IPS-15b (cell line): ENCODE measurements around the gene FNDC3B.

Source experiments
- H3K27me3 ChIP-seq: one replicate; pipeline ENCODE4 v1.6.1; 2013; ENCODE audit warnings: low read length; ENCODE audit not compliant: control insufficient read depth, insufficient read depth
- H3K36me3 ChIP-seq: one replicate; pipeline ENCODE4 v1.6.1; 2013; ENCODE audit warnings: low read length; ENCODE audit not compliant: control insufficient read depth, insufficient read depth
- H3K4me1 ChIP-seq: one replicate; pipeline ENCODE4 v1.6.1; 2013; ENCODE audit warnings: mild to moderate bottlenecking, low read length; ENCODE audit not compliant: control insufficient read depth, insufficient read depth
- H3K4me3 ChIP-seq: one replicate; pipeline ENCODE4 v1.5.1; 2013; ENCODE audit warnings: low read depth, low read length
- H3K9ac ChIP-seq: one replicate; pipeline ENCODE4 v1.6.1; 2013; ENCODE audit warnings: low read depth, mild to moderate bottlenecking, low read length
- H3K9me3 ChIP-seq: one replicate; pipeline ENCODE4 v1.6.1; 2013; ENCODE audit warnings: mild to moderate bottlenecking, low read length; ENCODE audit not compliant: control insufficient read depth, insufficient read depth

Gene FNDC3B

DNA sequence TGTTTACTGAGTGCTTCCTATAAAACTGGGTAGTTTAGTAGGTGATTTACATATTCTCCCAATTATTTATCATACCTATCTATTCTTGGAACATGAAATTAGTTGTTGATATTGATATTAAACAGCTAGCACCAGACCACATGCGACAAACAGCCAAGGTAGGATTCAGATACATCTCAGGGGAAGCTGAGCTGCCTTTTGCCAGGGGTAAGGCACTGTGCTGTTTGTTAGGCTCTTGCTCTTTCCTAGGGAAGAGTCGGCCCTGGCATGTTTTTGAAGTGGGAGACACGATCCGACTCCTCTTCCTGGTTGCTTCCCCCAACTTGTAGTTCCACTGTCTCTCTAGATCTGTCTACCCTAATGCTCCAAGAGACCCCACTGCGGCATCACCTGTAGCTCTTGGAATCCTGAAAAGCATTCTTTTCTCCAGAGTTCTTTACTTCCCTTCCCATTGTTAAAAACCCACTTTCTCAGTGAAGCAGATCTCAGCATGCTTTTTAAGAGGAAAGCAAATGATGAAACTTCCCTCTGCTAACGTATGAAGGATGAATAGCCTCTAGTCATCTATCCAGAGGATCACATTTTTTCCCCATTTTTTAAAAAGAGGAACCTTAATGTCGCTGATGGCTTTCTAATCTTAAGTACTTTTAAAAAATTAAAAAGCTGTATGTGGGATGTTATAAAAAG lies 270.5 kb downstream of the FNDC3B start:
- H3K4me3 ChIP-seq = no peak overlapping the region
- no peak overlapping the region for H3K9ac ChIP-seq
- H3K4me1 ChIP-seq = no peaks in the 10 kb centered on the region
- H3K9me3 ChIP-seq = no peaks in the 10 kb centered on the region
- H3K36me3 ChIP-seq = peaks cover 4% of the 10 kb centered on the region
- no peaks in the 10 kb centered on the region for H3K27me3 ChIP-seq

DNA sequence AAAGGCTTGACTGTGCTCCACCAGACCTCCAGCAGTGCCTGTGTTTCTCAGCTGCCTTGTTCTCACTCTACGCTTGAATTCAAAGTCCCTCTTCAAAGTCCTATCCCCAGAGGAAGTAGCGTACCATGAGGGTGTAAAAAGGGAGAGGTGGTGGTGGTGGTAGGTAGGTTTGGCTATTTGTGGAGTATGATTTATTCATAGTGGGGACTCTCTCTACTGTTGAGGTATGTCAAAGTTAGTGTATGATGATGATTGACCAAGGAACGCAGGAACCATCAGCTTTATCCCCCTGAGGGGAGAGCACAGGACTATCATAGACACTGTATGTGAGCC lies 271.0 kb downstream of the FNDC3B start:
- Histone ChIP-seq H3K27me3 (no peaks in the 10 kb centered on the region), H3K9me3 (no peaks in the 10 kb centered on the region), H3K4me3 (no peak overlapping the region), H3K9ac (no peak overlapping the region), H3K4me1 (peaks cover 2% of the 10 kb centered on the region), H3K36me3 (peaks cover 4% of the 10 kb centered on the region)

DNA sequence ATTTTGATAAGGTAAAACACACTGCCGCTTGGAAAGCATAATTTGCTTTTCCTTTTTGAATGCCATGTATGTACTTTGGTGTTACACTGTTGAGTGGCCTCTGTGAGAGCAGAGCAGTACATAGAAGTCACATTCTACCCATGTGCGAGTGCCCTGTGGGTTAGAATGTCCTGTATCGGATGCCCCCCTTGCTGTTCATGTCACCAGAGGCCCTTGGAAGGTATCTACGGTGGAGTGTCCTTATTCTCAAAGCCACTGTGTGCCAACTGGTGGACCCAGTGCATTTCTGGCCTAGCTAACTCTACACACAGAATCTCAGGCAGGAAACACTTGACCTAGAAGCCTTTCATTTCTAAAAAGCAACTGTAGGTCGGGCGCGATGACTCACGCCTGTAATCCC lies 271.8 kb downstream of the FNDC3B start:
- Histone ChIP-seq H3K36me3 (peaks cover 4% of the 10 kb centered on the region), H3K27me3 (no peaks in the 10 kb centered on the region)

DNA sequence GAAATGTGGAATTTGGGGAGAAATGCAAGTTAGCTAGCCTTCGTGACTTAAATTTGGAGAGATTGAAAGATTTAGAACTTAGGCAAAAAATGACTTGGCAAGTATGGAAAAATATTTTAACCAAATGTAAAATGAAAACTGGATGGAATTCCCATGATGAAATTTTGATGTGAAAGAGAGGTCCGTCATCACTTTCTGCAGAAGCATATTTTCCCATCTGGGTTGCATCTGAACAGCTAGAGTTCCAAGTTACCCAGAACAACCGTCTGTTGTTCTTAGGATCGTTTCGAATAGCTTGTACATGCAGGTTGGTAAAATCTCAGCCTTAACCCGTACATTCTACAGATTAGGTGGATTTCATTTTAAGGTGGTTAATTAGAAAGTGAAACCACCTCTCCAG lies 272.6 kb downstream of the FNDC3B start:
- Histone ChIP-seq H3K4me1 (peaks cover 3% of the 10 kb centered on the region), H3K36me3 (peaks cover 4% of the 10 kb centered on the region), H3K27me3 (no peaks in the 10 kb centered on the region), H3K9me3 (no peaks in the 10 kb centered on the region), H3K9ac (no peak overlapping the region), H3K4me3 (no peak overlapping the region)

More for the DNA sequence above, 271.8 kb downstream of the FNDC3B start:
- Histone ChIP-seq H3K4me3 (no peak overlapping the region), H3K9ac (no peak overlapping the region), H3K4me1 (peaks cover 3% of the 10 kb centered on the region), H3K9me3 (no peaks in the 10 kb centered on the region)

DNA sequence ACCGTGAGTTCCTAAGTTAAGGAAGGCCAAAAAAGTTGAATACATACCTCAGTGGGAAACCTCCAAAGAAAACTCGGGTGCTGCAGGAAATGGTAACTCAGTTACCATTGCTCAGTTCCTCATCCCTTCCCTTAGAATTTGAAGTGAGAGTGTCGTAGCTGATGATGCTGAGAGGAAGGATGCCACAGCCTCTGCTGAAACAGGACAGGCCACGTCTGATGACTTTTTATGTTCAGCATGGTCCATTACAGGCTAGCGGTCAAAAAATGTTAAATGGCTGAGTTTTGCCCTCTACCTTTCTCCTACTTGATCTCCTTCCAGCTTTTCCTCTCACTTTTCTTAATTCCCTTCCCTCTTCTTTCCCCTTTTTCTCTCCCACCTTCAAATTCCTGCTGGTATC lies 273.3 kb downstream of the FNDC3B start:
- no peaks in the 10 kb centered on the region for H3K9me3 ChIP-seq

DNA sequence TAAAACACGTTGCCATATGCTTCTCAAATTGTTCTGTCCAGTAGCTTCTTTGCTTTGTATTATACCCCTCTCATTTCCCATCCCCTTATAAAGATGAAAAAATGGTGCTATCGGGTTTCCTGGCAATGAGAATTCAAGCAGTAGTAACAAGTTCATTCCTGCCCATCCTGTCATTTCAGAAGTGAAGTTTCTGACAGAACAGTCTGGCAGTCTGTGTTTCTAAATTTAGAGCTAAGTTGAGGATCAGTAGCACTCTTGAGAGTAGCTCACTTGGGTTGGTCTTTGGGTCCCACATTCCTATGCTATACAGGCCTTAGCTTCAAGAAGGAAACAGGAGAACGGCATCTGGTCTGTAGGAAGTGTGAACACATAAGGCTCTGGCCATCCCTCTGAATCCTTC lies 274.3 kb downstream of the FNDC3B start:
- no peak overlapping the region for H3K9ac ChIP-seq
- H3K27me3 ChIP-seq = no peaks in the 10 kb centered on the region
- H3K4me3 ChIP-seq = no peak overlapping the region
- peaks cover 4% of the 10 kb centered on the region for H3K36me3 ChIP-seq
- peaks cover 3% of the 10 kb centered on the region for H3K4me1 ChIP-seq
- no peaks in the 10 kb centered on the region for H3K9me3 ChIP-seq

More for the DNA sequence above, 273.3 kb downstream of the FNDC3B start:
- Histone ChIP-seq H3K4me3 (no peak overlapping the region), H3K27me3 (no peaks in the 10 kb centered on the region), H3K4me1 (peaks cover 3% of the 10 kb centered on the region), H3K9ac (no peak overlapping the region), H3K36me3 (peaks cover 4% of the 10 kb centered on the region)

DNA sequence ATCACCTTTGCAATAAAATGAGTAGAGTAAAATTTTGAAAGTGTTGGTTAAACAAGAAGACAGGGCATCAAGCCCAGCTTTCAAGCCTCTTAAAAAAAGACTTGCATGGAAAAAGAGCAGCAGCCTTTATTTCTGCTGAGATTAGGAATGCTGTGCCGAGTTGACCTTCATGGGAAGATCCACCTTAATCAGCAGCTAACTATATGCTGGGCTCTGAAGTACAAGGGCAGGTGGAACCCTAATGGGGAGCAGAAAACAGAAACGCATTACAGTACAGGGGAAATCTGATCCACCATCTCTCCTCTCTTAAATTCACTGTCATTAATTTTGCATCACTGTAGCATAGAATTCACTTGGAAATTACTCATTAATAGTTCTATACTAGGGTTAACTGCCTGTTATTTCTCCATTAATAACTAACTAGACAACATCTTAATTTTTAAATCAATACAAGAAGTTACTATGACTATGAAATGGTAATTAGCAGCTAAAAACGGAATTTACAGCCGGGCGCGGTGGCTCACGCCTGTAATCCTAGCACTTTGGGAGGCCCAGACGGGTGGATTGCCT lies 275.3 kb downstream of the FNDC3B start:
- Histone ChIP-seq H3K4me1 (peaks cover 3% of the 10 kb centered on the region), H3K9me3 (no peaks in the 10 kb centered on the region), H3K27me3 (no peaks in the 10 kb centered on the region), H3K9ac (no peak overlapping the region), H3K36me3 (peaks cover 4% of the 10 kb centered on the region), H3K4me3 (no peak overlapping the region)

DNA sequence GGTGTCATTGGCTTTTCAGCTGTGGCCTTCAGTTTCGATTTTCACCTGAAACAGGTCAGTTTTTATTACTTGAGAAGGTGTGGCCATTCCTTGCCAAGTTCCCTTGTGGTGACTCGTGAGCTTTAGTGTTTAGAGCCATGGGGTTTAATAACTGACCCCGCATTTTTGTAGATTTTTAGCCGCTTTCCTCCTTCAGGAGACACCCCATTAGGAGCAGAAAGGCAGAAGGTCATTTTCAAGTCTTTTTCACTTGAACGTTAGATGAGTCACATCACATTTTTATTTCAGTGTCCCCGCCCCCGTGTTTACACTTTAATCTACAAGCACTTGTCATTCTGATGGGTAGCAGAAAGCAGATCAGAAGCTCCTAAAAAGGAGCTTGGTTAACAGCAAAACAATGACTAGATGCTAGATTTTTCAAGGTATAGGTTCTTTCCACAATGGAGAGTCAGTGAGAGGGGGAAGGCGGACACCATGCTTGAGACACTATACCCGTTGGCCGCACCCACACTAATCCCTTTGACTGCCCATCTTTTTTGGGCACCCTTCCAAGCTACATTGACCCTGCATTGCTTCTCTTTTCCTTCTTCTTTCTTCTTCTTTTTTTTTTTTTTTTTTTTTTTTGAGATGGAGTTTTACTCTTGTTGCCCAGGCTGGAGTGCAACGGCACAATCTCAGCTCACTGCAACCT lies 276.2 kb downstream of the FNDC3B start:
- Histone ChIP-seq H3K4me3 (no peak overlapping the region), H3K9me3 (no peaks in the 10 kb centered on the region), H3K4me1 (peaks cover 3% of the 10 kb centered on the region), H3K27me3 (no peaks in the 10 kb centered on the region), H3K9ac (no peak overlapping the region), H3K36me3 (peaks cover 4% of the 10 kb centered on the region)

DNA sequence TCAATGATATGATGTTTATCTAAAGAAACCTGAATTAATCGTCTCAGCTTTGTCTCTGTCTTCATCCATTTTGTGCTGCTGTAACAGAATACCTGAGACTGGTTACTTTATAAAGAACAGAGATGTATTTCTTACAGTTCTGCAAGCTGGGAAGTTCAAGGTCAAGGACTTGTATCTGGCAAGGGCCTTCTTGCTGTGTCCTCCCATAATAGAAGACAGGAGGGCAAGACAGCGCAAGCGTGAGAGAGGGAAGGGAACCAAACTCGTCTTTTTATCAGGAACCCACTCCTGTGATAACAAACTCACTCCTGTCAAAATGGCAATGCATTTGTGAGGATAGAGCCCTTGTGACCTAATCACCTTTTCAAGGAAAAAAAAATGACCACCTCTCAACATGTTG lies 277.4 kb downstream of the FNDC3B start:
- H3K4me3 ChIP-seq = no peak overlapping the region
- H3K9me3 ChIP-seq = no peaks in the 10 kb centered on the region
- peaks cover 3% of the 10 kb centered on the region for H3K4me1 ChIP-seq
- H3K27me3 ChIP-seq = no peaks in the 10 kb centered on the region
- H3K9ac ChIP-seq = no peak overlapping the region
- no peaks in the 10 kb centered on the region for H3K36me3 ChIP-seq

DNA sequence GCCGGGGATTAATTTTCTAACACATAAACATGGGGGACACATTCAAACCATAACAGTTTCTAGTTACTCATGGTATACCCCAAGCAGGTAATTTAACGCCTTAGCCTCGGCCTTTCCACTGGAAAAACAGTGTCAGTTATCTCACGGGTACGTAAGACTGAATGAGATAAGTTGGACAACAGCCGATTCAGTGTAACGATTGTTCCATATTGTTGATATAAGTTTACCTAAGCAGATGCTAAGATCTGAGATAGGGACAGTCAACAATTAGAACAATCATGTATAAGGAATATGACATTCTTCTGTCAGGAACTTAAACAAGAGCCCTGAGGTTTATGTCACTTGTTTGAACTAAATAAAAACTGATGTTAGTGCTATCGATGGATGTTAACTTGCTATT lies 278.1 kb downstream of the FNDC3B start:
- H3K27me3 ChIP-seq = no peaks in the 10 kb centered on the region
- no peak overlapping the region for H3K4me3 ChIP-seq
- H3K9me3 ChIP-seq = no peaks in the 10 kb centered on the region
- peaks cover 3% of the 10 kb centered on the region for H3K4me1 ChIP-seq
- H3K36me3 ChIP-seq = no peaks in the 10 kb centered on the region
- H3K9ac ChIP-seq = no peak overlapping the region

DNA sequence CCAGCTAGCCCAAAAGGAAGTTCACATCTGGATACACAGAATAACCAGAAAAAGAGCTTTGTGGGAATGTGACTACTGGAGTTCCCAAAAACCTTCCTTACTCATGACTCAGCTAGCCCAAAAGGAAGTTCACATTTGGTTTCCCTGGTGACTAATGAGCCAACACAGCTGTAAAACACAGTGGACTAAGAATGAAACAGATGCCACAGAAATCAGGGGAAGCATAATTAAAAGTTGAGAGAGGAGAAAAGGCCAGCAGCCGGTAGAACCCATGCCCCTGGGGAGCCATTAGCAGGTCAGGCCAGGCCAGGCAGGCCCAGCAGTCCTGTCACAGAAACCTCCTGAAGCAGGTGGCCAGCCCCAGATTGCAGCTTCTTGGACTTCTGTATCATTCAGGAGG lies 278.6 kb downstream of the FNDC3B start:
- Histone ChIP-seq H3K27me3 (no peaks in the 10 kb centered on the region), H3K4me3 (no peak overlapping the region), H3K9ac (no peak overlapping the region), H3K9me3 (no peaks in the 10 kb centered on the region), H3K36me3 (no peaks in the 10 kb centered on the region), H3K4me1 (peaks cover 3% of the 10 kb centered on the region)

DNA sequence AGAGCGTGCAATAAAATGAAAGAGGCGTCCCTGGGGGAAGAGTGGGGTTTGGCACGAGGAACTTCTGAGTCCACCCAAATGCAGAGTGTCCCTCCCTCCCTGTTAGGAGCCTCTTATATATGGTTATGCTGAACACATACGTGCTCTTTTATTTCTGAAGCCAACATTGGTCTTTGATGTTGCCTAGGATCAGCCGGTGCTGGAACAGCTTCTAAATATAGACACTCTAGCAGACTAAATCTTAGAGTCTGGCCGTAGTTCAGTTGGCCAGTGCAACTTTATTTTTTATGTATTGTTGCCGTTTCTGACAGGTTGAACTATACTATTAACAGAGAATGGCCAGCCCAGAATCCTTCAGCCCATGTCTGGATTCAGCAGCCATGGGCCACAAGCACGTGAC lies 280.2 kb downstream of the FNDC3B start:
- Histone ChIP-seq H3K4me1 (peaks cover 3% of the 10 kb centered on the region), H3K9ac (no peak overlapping the region), H3K36me3 (peaks cover 5% of the 10 kb centered on the region), H3K4me3 (no peak overlapping the region), H3K27me3 (no peaks in the 10 kb centered on the region), H3K9me3 (no peaks in the 10 kb centered on the region)
